Progenitor cell of endocrine pancreas (in vitro differentiated cells): Measurements from ENCODE around the gene WDFY1. TPM values are rescaled to one million over a fixed set of nuclear protein-coding genes. Genes with fewer than 3 reads are reported as not detected.

Experiments used
- DNase-seq: peaks from one replicate; pipeline ENCODE4 v3.0.0; 2021; ENCODE audit warnings: low spot score; ENCODE audit not compliant: unreplicated experiment
- H3K27ac Mint-ChIP-seq: 2 replicates; pipeline ENCODE4 v1.8.0; 2021; ENCODE audit warnings: mild to moderate bottlenecking, moderate library complexity, mixed read lengths
- H3K27me3 Mint-ChIP-seq: 2 replicates; pipeline ENCODE4 v1.8.0; 2021; ENCODE audit warnings: mixed read lengths
- H3K36me3 Mint-ChIP-seq: 2 replicates; pipeline ENCODE4 v1.8.0; 2022; ENCODE audit warnings: mixed read lengths; ENCODE audit not compliant: insufficient read depth
- H3K4me1 Mint-ChIP-seq: 2 replicates; pipeline ENCODE4 v1.8.0; 2021; ENCODE audit warnings: low read depth, mixed read lengths
- H3K4me3 Mint-ChIP-seq: 2 replicates; pipeline ENCODE4 v1.8.0; 2021; ENCODE audit warnings: low read depth, mild to moderate bottlenecking, moderate library complexity, mixed read lengths
- H3K9me3 Mint-ChIP-seq: 2 replicates; pipeline ENCODE4 v1.8.0; 2021; ENCODE audit warnings: low read depth, mixed read lengths
- total RNA-seq: library from RNA; stranded (reverse); gene quantifications from 2 replicates; pipeline ENCODE4 v1.2.1, GENCODE V29; 2021
- TF ChIP-seq, protein P1 (sequence below): fragments of 200-600 bp; sonication (generic); IDR thresholded peaks from one replicate; pipeline ENCODE4 v1.5.0; 2021; ENCODE audit warnings: antibody characterized with exemption, mild to moderate bottlenecking; ENCODE audit not compliant: unreplicated experiment

The WDFY1 gene
- total RNA-seq, 1 donor from 2014 or later, result 52.3 TPM

- Mint-ChIP-seq H3K27ac (peak overlapping the region; percentile 76), H3K27me3 (no peaks in the 10 kb centered on the region), H3K4me3 (no peak overlapping the region), H3K9me3 (no peaks in the 10 kb centered on the region), H3K4me1 (peaks cover 27% of the 10 kb centered on the region), H3K36me3 (peaks cover 5% of the 10 kb centered on the region)
- TF ChIP-seq, protein P1, sequence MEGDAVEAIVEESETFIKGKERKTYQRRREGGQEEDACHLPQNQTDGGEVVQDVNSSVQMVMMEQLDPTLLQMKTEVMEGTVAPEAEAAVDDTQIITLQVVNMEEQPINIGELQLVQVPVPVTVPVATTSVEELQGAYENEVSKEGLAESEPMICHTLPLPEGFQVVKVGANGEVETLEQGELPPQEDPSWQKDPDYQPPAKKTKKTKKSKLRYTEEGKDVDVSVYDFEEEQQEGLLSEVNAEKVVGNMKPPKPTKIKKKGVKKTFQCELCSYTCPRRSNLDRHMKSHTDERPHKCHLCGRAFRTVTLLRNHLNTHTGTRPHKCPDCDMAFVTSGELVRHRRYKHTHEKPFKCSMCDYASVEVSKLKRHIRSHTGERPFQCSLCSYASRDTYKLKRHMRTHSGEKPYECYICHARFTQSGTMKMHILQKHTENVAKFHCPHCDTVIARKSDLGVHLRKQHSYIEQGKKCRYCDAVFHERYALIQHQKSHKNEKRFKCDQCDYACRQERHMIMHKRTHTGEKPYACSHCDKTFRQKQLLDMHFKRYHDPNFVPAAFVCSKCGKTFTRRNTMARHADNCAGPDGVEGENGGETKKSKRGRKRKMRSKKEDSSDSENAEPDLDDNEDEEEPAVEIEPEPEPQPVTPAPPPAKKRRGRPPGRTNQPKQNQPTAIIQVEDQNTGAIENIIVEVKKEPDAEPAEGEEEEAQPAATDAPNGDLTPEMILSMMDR, result no peak
- DNase-seq, result no peak
These were observed 14.8 kb downstream of the WDFY1 start for GRCh38 chr2:223930103-223930976.

DNA sequence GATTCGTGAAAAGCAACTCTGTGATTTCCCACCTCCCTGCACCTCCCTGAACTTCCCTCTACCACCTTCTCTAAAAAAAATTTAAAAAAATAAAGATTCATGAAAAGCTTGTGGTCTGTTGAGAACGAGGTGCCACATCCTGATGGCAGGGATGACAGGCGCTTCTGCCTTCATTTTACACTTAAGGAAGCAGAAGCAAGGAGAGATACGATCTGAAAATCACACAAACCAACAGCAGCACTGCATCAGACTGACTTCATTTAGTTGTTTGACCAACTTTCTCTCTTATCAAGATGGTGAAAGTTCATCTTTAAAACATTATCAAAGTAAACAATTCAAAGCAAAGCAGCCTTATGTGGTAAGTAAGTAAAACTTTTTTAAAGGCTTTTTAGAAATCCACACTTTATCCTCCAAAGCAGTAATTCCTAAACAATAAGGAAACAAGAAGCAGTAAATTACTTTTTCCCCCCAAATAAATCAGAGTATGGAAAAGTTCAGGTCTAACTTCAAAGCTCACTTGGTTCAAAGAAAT lies 15.5 kb downstream of the WDFY1 start:
- Mint-ChIP-seq H3K36me3 (peaks cover 7% of the 10 kb centered on the region), H3K9me3 (no peaks in the 10 kb centered on the region), H3K4me1 (peaks cover 20% of the 10 kb centered on the region), H3K27ac (peak overlapping the region; percentile 27), H3K27me3 (no peaks in the 10 kb centered on the region), H3K4me3 (no peak overlapping the region)
- DNase-seq, result no peak
- TF ChIP-seq, protein P1, result no peak

DNA sequence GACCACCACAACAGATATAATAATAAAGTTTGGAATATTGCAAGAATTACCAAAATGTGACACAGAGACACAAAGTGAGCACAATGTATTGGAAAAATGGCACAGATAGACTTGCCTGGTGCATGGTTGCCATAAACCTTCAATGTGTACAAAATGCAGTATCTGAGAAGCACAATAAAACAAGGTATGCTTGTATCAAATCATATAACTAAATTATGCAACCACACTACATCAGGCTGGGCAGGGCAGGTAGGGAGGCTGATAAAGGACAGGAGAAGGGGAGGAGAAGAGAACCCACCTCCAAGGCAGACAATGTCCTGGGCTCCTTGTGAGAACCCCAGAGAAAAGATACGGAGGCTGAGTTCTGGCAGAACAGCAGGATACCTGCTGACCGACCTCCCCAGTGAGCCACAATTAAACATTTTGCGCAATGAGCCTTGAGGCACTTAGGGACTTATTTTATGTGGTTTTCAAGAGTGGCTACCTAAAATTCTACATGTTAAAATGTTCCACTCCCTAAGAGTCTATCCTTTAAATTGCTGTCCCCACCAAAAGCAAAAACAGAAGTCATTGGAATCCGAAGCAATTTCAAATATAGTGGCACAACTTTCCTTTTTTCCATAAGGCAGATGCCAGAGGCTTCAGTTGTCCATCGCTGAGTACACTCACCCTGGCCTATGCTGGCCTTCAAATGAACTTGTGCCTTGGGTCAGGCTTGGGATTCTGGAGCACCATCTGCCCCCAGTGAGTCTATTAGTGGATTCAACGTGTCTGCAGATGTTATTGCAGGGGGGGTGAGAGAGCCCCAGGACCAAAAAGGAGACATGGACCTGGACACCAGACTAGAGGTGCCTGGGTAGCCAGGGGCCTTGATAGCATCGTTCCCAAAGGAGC lies 16.8 kb downstream of the WDFY1 start:
- Mint-ChIP-seq H3K27me3 (no peaks in the 10 kb centered on the region), H3K27ac (no peak overlapping the region), H3K36me3 (peaks cover 10% of the 10 kb centered on the region), H3K9me3 (peaks cover 3% of the 10 kb centered on the region), H3K4me3 (no peak overlapping the region), H3K4me1 (peaks cover 19% of the 10 kb centered on the region)
- TF ChIP-seq, protein P1, result no peak
- no peak for DNase-seq

DNA sequence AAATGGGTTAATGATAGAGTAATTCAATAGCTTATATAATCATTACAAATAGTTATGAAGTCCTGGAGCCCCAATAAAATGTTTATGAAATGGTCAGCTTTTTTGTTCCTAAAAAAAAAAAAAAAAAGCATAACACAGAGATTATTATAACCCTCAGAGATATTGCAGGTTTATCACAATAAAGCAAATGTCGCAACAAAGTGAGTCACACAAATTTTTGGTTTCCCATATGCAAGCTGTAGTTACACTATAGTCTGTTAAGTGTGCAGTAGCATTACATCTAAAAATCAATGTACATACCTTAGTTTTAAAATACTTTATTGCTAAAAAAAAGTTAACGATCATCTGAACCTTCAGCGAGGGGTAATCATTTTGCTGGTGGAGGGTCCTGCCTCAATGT lies 20.0 kb downstream of the WDFY1 start:
- peaks cover 9% of the 10 kb centered on the region for H3K4me1 Mint-ChIP-seq
- DNase-seq, result no peak
- TF ChIP-seq, protein P1, result no peak
- H3K9me3 Mint-ChIP-seq, result peaks cover 3% of the 10 kb centered on the region
- peaks cover 11% of the 10 kb centered on the region for H3K36me3 Mint-ChIP-seq
- no peak overlapping the region for H3K27ac Mint-ChIP-seq
- H3K27me3 Mint-ChIP-seq, result no peaks in the 10 kb centered on the region
- H3K4me3 Mint-ChIP-seq, result no peak overlapping the region

DNA sequence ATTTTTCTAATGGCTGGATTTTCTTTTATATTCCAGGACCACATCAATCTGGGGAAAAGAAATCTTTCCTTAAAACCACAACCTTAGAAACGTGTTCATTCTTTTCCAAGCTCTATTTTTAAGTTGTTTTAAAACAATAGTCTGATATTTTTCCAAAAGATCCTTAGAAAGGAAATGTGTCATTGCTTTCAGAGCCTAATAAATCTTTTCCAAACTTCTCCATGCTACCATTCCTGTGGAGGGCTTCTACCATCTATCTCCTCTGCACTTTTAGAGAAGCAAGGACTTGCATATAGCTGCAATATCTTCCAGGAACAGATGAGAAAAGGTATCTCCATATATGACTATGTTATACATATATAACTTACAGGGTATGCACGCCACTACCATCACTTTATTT lies 21.2 kb downstream of the WDFY1 start:
- DNase-seq, result no peak
- TF ChIP-seq, protein P1, result no peak
- Mint-ChIP-seq H3K4me3 (no peak overlapping the region), H3K4me1 (peaks cover 1% of the 10 kb centered on the region), H3K9me3 (peaks cover 3% of the 10 kb centered on the region), H3K27me3 (no peaks in the 10 kb centered on the region), H3K27ac (no peak overlapping the region), H3K36me3 (peaks cover 11% of the 10 kb centered on the region)
